ENCODE data around the gene LRRC15. TPM values are rescaled to one million over a fixed set of nuclear protein-coding genes. Genes with fewer than 3 reads are reported as not detected.

LRRC15 gene
- total RNA-seq, 1 donor: 10.0 TPM

GRCh38 chr3:194382196-194382891 is 12.8 kb upstream of the LRRC15 start:
- no peak overlapping the region for H3K4me3 ChIP-seq (ENCODE audit: low read depth, low read length)
- TF ChIP-seq CTCF (IDR thresholded peaks at IDR 0.05; ENCODE audit: insufficient read depth, low read length): no peak
- DNase-seq (ENCODE audit: low read depth): no peak

GRCh38 chr3:194381460-194381875 is 11.9 kb upstream of the LRRC15 start:
- TF ChIP-seq CTCF (IDR thresholded peaks at IDR 0.05; ENCODE audit: insufficient read depth, low read length): no peak
- DNase-seq (ENCODE audit: low read depth): no peak
- no peak overlapping the region for H3K4me3 ChIP-seq (ENCODE audit: low read depth, low read length)

GRCh38 chr3:194380326-194380725 is 10.8 kb upstream of the LRRC15 start:
- TF ChIP-seq CTCF (IDR thresholded peaks at IDR 0.05; ENCODE audit: insufficient read depth, low read length): no peak

GRCh38 chr3:194379651-194380050 is 10.1 kb upstream of the LRRC15 start:
- H3K4me3 ChIP-seq (ENCODE audit: low read depth, low read length): no peak overlapping the region
- no peak for TF ChIP-seq CTCF (IDR thresholded peaks at IDR 0.05; ENCODE audit: insufficient read depth, low read length)
- DNase-seq (ENCODE audit: low read depth): no peak

More at GRCh38 chr3:194380326-194380725, 10.8 kb upstream of the LRRC15 start:
- no peak overlapping the region for H3K4me3 ChIP-seq (ENCODE audit: low read depth, low read length)
- no peak for DNase-seq (ENCODE audit: low read depth)

GRCh38 chr3:194379231-194379630 is 9.7 kb upstream of the LRRC15 start:
- TF ChIP-seq CTCF (IDR thresholded peaks at IDR 0.05; ENCODE audit: insufficient read depth, low read length): no peak
- H3K4me3 ChIP-seq (ENCODE audit: low read depth, low read length): no peak overlapping the region
- DNase-seq (ENCODE audit: low read depth): no peak

- H3K4me3 ChIP-seq (ENCODE audit: low read depth, low read length): no peak overlapping the region
- DNase-seq (ENCODE audit: low read depth): no peak
- no peak for TF ChIP-seq CTCF (IDR thresholded peaks at IDR 0.05; ENCODE audit: insufficient read depth, low read length)
These were observed 8.2 kb upstream of the LRRC15 start for GRCh38 chr3:194377708-194378107.

- no peak for TF ChIP-seq CTCF (IDR thresholded peaks at IDR 0.05; ENCODE audit: insufficient read depth, low read length)
- H3K4me3 ChIP-seq (ENCODE audit: low read depth, low read length): no peak overlapping the region
- no peak for DNase-seq (ENCODE audit: low read depth)
These were observed 6.7 kb upstream of the LRRC15 start for GRCh38 chr3:194376241-194376560.

All from fibroblast of the aortic adventitia (primary cell).